ENCODE data around the gene ATG2A. TPM values are rescaled to one million over a fixed set of nuclear protein-coding genes. Genes with fewer than 3 reads are reported as not detected.

The ATG2A gene
- total RNA-seq, 1 donor from 2014 or later = 28.7 TPM

DNA sequence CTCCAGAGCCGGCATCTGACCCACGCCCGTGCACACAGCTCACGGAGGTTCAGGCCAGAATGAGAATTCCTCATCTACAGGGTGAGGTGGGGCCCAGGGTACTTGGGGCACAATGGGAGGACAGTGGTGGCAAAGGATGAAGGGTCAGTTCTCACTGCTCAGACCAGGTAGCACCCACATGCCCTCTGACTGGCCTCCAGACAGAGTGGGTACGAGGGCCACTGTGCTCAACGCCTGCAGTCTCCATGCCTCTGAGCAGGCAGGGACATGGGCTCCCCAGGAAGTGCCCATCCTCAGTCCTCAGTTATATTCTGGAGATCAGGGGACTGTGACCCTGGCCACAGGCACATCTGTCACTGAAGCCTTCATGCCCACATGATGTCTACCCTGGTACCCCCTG, 59.5 kb downstream of the ATG2A start:
- H3K36me3 Mint-ChIP-seq (ENCODE audit: unreplicated experiment) = peaks cover 4% of the 10 kb centered on the region
- H3K4me1 Mint-ChIP-seq (ENCODE audit: unreplicated experiment) = peaks cover 38% of the 10 kb centered on the region
- H3K27ac Mint-ChIP-seq (ENCODE audit: unreplicated experiment) = no peak overlapping the region
- DNase-seq (ENCODE audit: extremely low spot score, unreplicated experiment) = no peak
- H3K27me3 Mint-ChIP-seq (ENCODE audit: unreplicated experiment) = no peaks in the 10 kb centered on the region
- TF ChIP-seq, protein P1, sequence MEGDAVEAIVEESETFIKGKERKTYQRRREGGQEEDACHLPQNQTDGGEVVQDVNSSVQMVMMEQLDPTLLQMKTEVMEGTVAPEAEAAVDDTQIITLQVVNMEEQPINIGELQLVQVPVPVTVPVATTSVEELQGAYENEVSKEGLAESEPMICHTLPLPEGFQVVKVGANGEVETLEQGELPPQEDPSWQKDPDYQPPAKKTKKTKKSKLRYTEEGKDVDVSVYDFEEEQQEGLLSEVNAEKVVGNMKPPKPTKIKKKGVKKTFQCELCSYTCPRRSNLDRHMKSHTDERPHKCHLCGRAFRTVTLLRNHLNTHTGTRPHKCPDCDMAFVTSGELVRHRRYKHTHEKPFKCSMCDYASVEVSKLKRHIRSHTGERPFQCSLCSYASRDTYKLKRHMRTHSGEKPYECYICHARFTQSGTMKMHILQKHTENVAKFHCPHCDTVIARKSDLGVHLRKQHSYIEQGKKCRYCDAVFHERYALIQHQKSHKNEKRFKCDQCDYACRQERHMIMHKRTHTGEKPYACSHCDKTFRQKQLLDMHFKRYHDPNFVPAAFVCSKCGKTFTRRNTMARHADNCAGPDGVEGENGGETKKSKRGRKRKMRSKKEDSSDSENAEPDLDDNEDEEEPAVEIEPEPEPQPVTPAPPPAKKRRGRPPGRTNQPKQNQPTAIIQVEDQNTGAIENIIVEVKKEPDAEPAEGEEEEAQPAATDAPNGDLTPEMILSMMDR (IDR thresholded peaks at IDR 0.05) = no peak
- no peak overlapping the region for H3K4me3 Mint-ChIP-seq (ENCODE audit: unreplicated experiment)
- no peaks in the 10 kb centered on the region for H3K9me3 Mint-ChIP-seq (ENCODE audit: unreplicated experiment)

DNA sequence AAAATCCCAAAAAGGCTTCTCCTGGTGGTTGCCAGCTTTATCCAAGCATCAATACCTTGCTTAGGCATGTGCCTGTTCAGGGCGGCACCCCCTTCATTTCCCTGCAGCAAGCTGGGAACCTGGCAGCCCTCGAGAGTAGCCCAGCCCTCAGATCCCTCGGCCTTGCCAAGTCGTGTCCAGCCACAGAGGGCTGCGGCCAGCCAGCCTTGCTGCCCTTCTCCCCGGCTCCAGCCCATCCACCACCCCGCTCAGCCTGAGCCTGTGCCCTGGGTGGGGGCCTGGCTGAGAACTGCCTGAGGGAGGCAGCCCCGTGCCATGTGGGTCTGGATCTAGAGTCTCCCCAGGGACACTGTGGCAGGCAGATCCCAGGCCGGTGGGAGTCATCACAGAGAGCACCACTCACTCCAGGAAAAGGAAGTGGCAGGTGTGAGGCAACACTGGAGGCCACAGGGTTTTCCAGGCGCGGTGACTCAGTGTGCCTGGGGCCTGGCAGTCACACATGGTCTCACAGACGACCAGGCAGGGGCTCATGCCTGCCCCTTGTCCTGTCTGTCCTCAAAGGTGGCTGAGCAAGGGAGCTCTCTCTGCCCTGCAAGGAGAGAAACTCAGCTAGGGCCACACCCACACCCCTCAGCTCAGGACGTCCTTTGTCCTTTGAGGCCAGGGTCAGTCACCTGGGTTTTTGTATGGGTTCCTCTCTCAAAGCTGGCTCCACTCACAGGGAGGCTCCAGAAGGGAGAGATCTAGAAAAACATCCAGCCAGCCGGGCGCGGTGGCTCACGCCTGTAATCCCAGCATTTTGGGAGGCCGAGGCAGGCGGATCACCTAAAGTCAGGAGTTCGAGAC, 60.4 kb downstream of the ATG2A start:
- Mint-ChIP-seq H3K4me1 (ENCODE audit: unreplicated experiment) (peaks cover 36% of the 10 kb centered on the region), H3K9me3 (ENCODE audit: unreplicated experiment) (no peaks in the 10 kb centered on the region), H3K4me3 (ENCODE audit: unreplicated experiment) (peak overlapping the region; percentile 22), H3K36me3 (ENCODE audit: unreplicated experiment) (peaks cover 4% of the 10 kb centered on the region), H3K27ac (ENCODE audit: unreplicated experiment) (peak overlapping the region; percentile 44), H3K27me3 (ENCODE audit: unreplicated experiment) (no peaks in the 10 kb centered on the region)
- TF ChIP-seq, protein P1 (IDR thresholded peaks at IDR 0.05) = no peak
- DNase-seq (ENCODE audit: extremely low spot score, unreplicated experiment) = no peak

DNA sequence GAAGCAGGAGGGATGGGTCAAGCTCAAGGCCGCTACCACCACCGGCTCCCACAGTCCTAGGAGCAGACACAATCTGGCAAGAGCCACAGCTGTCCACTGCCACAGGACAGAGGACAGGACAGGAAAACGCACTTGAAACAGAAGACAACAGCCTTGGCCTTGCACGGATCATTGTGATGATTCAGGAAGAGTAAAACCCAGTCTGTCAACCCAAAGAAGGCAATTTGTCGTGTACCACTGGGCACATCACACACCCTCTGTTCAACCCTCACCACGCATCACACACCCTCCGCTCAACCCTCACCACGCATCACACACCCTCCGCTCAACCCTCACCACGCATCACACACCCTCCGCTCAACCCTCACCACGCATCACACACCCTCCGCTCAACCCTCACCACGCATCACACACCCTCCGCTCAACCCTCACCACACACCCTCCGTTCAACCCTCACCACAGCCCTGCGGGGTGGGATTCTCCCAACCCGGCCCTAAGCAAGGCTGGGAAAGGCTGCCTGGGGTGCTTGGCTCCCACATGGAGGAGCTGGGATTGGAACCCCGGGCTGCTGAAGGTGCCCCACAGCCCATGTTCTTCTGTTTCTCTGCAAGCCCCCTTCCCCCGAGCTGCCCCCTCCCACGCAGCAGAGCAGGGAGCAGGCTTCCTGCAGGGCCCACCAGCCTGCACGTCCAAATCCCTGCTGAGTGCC, 61.3 kb downstream of the ATG2A start:
- H3K27me3 Mint-ChIP-seq (ENCODE audit: unreplicated experiment) = no peaks in the 10 kb centered on the region
- DNase-seq (ENCODE audit: extremely low spot score, unreplicated experiment) = no peak
- H3K36me3 Mint-ChIP-seq (ENCODE audit: unreplicated experiment) = peaks cover 4% of the 10 kb centered on the region
- H3K4me1 Mint-ChIP-seq (ENCODE audit: unreplicated experiment) = peaks cover 41% of the 10 kb centered on the region
- peak overlapping the region; percentile 76 for H3K27ac Mint-ChIP-seq (ENCODE audit: unreplicated experiment)
- H3K4me3 Mint-ChIP-seq (ENCODE audit: unreplicated experiment) = no peak overlapping the region
- TF ChIP-seq, protein P1 (IDR thresholded peaks at IDR 0.05) = no peak
- no peaks in the 10 kb centered on the region for H3K9me3 Mint-ChIP-seq (ENCODE audit: unreplicated experiment)

DNA sequence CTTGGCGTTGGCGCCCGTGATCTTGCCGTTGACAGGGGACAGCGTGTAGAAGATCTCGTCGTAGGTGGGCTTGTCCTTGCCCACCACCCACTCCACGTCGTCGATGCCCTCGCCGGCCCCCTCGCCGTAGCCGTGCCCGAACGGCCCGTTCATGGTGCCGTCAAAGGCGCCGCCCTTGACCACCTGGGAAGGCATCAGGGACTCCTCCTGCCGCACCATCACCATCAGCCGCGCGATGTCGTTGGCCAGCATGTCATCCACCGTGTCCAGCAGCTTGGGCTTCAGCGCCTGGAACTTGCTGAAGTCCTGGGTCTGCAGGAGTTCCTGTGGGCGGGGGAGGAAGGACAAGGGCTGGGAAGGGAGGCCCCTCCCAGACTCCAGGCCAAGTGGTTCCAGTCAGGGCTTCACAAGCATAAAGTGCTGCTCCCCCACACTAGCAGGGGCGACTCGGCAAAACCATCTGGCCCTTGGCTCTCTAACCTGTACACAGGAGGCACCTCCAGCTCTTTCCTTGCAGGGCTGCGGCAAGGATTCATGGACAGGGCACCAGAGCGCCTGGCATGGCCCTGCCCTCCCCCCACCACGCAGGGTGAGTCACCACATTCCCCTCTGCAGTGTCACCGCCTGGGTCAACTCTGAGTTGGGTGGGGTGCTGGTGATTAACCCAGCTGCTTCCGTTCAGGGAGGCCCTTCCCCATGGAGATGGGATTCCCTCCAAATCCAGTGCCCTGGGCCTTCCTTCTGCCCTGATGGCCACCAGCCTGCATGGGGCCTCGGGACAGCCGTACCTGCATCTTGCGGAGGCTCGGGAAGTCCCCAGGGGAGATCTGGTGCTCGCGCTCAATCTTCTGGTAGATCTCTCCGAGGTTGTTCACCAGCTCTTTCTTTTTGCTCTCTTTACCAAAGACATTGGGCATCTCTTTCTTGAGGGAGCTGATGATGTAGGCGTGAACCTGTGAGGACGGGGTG, 62.2 kb downstream of the ATG2A start:
- H3K36me3 Mint-ChIP-seq (ENCODE audit: unreplicated experiment) = peaks cover 4% of the 10 kb centered on the region
- H3K27me3 Mint-ChIP-seq (ENCODE audit: unreplicated experiment) = no peaks in the 10 kb centered on the region
- peaks cover 45% of the 10 kb centered on the region for H3K4me1 Mint-ChIP-seq (ENCODE audit: unreplicated experiment)
- peak overlapping the region; percentile 76 for H3K27ac Mint-ChIP-seq (ENCODE audit: unreplicated experiment)
- H3K9me3 Mint-ChIP-seq (ENCODE audit: unreplicated experiment) = no peaks in the 10 kb centered on the region
- DNase-seq (ENCODE audit: extremely low spot score, unreplicated experiment) = peak; percentile 93
- TF ChIP-seq, protein P1 (IDR thresholded peaks at IDR 0.05) = no peak
- peak overlapping the region; percentile 32 for H3K4me3 Mint-ChIP-seq (ENCODE audit: unreplicated experiment)
